Parathyroid adenoma (tissue), 2 donors: ENCODE data around the gene SPAG16.

Experiments used
- H2AFZ ChIP-seq: fragments of 300-600 bp; sonication (generic); one replicate; pipeline ENCODE4 v1.7.0; 2017; ENCODE audit warnings: antibody characterized with exemption, mild to moderate bottlenecking
- H3K27ac ChIP-seq: fragments of 300-600 bp; sonication (generic); one replicate; pipeline ENCODE4 v1.7.0; 2017
- H3K27me3 ChIP-seq: fragments of 300-600 bp; sonication (generic); one replicate; pipeline ENCODE4 v1.7.0; 2017; ENCODE audit warnings: low read length; ENCODE audit not compliant: control insufficient read depth, insufficient read depth
- H3K36me3 ChIP-seq: fragments of 300-600 bp; sonication (generic); one replicate; pipeline ENCODE4 v1.7.0; 2017; ENCODE audit warnings: low read length; ENCODE audit not compliant: control insufficient read depth, insufficient read depth
- H3K4me1 ChIP-seq: fragments of 300-600 bp; sonication (generic); one replicate; pipeline ENCODE4 v1.7.0; 2017; ENCODE audit warnings: control low read depth
- H3K4me2 ChIP-seq: fragments of 300-600 bp; sonication (generic); one replicate; pipeline ENCODE4 v1.7.0; 2017; ENCODE audit warnings: low read length
- H3K4me3 ChIP-seq: fragments of 300-600 bp; sonication (generic); one replicate; pipeline ENCODE4 v1.7.0; 2017; ENCODE audit warnings: low read depth, low read length
- H3K79me2 ChIP-seq: fragments of 300-600 bp; sonication (generic); one replicate; pipeline ENCODE4 v1.7.0; 2017; ENCODE audit warnings: control low read depth
- H3K9ac ChIP-seq: fragments of 300-600 bp; sonication (generic); one replicate; pipeline ENCODE4 v1.7.0; 2017; ENCODE audit warnings: mild to moderate bottlenecking
- H3K9me3 ChIP-seq: fragments of 300-600 bp; sonication (generic); one replicate; pipeline ENCODE4 v1.7.0; 2017; ENCODE audit warnings: low read length; ENCODE audit not compliant: control insufficient read depth
- CTCF ChIP-seq: fragments of 300-600 bp; sonication (generic); IDR thresholded peaks from one replicate; pipeline ENCODE4 v1.7.0; 2017; ENCODE audit warnings: antibody characterized with exemption, mild to moderate bottlenecking
- donor health status: primary hyperparathyroidism.

SPAG16 gene

GRCh38 chr2:214380681-214381080 is 1096.4 kb downstream of the SPAG16 start:
- H3K27ac ChIP-seq: no peak overlapping the region
- TF ChIP-seq CTCF: no peak

GRCh38 chr2:214382229-214382628 is 1098.0 kb downstream of the SPAG16 start:
- Histone ChIP-seq H3K4me3 (no peak overlapping the region), H3K9ac (no peak overlapping the region), H2AFZ (no peak overlapping the region), H3K9me3 (no peaks in the 10 kb centered on the region), H3K79me2 (no peaks in the 10 kb centered on the region), H3K4me2 (no peak overlapping the region), H3K36me3 (no peaks in the 10 kb centered on the region), H3K4me1 (peaks cover 5% of the 10 kb centered on the region), H3K27ac (no peak overlapping the region), H3K27me3 (no peaks in the 10 kb centered on the region)
- no peak for TF ChIP-seq CTCF

More at GRCh38 chr2:214380681-214381080, 1096.4 kb downstream of the SPAG16 start:
- Histone ChIP-seq H3K79me2 (no peaks in the 10 kb centered on the region), H2AFZ (no peak overlapping the region), H3K4me2 (no peak overlapping the region), H3K27me3 (no peaks in the 10 kb centered on the region), H3K36me3 (no peaks in the 10 kb centered on the region), H3K4me1 (peaks cover 5% of the 10 kb centered on the region), H3K4me3 (no peak overlapping the region), H3K9me3 (no peaks in the 10 kb centered on the region), H3K9ac (no peak overlapping the region)

GRCh38 chr2:214386720-214387119 is 1102.5 kb downstream of the SPAG16 start:
- H3K9ac ChIP-seq: no peak overlapping the region
- no peaks in the 10 kb centered on the region for H3K27me3 ChIP-seq
- no peaks in the 10 kb centered on the region for H3K36me3 ChIP-seq
- no peaks in the 10 kb centered on the region for H3K4me1 ChIP-seq
- H3K4me3 ChIP-seq: no peak overlapping the region
- no peaks in the 10 kb centered on the region for H3K79me2 ChIP-seq
- no peak overlapping the region for H3K27ac ChIP-seq
- H3K9me3 ChIP-seq: no peaks in the 10 kb centered on the region
- H2AFZ ChIP-seq: no peak overlapping the region
- no peak overlapping the region for H3K4me2 ChIP-seq
- no peak for TF ChIP-seq CTCF

GRCh38 chr2:214389334-214389733 is 1105.1 kb downstream of the SPAG16 start:
- Histone ChIP-seq H3K9ac (no peak overlapping the region), H3K4me2 (no peak overlapping the region), H3K36me3 (no peaks in the 10 kb centered on the region), H3K27me3 (no peaks in the 10 kb centered on the region), H3K79me2 (no peaks in the 10 kb centered on the region), H3K4me3 (no peak overlapping the region), H3K27ac (no peak overlapping the region), H3K4me1 (no peaks in the 10 kb centered on the region), H2AFZ (no peak overlapping the region), H3K9me3 (no peaks in the 10 kb centered on the region)
- TF ChIP-seq CTCF: no peak

GRCh38 chr2:214393796-214394195 is 1109.5 kb downstream of the SPAG16 start:
- Histone ChIP-seq H3K9me3 (no peaks in the 10 kb centered on the region), H3K4me3 (no peak overlapping the region), H2AFZ (no peak overlapping the region), H3K36me3 (no peaks in the 10 kb centered on the region), H3K4me1 (no peaks in the 10 kb centered on the region), H3K79me2 (no peaks in the 10 kb centered on the region), H3K27ac (no peak overlapping the region), H3K9ac (no peak overlapping the region), H3K27me3 (no peaks in the 10 kb centered on the region), H3K4me2 (no peak overlapping the region)
- TF ChIP-seq CTCF: no peak
